ENCODE data around the gene UNC13D. TPM values are rescaled to one million over a fixed set of nuclear protein-coding genes. Genes with fewer than 3 reads are reported as not detected.
"Not testable (repeated sequence)": the region's sequence is repeated elsewhere in the genome, so short reads cannot be mapped to it uniquely, and the experiment has no call there.

Gene UNC13D
- total and polyA plus RNA-seq, 10 donors: 36.4 to 187 (median 120) TPM

DNA sequence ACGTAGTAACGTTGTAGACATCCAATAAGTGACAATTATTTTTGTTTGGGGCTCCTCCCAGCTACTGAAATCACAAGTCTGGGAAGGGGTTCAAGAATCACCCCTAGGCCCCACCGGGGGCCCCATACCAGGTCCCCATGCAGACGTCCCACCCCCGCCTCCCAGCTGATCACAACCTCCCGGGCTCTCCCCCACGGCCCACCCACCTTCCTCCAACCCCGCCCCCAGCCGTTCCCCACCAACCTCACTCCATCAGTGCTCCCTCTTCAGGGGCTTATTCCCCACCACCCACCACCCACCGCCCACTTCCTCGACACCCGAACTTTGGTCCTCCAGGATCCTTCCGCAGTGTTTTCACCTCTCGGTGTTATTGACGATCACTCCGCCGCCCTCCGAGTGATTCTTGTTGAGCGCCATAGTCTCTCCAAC, 10.7 kb upstream of the UNC13D start:
- Histone ChIP-seq H3K9me3 (no peaks in the 10 kb centered on the region), H3K4me3 (peak overlapping the region; percentile 35 to 87 (median 71)), H3K4me1 (peaks cover 46 to 93% (median 78%) of the 10 kb centered on the region in 6 donors), H3K36me3 (peaks cover 0 to 36% (median 27%) of the 10 kb centered on the region in 6 donors), H3K27me3 (replicated peaks in 1 of 7) (no peaks in the 10 kb centered on the region), H3K27ac (peak overlapping the region; percentile 85 to 100 (median 100))
- intact Hi-C loops (cut with DNase I; ENCODE audit: low total_unique reads): no loop called here
- TF ChIP-seq POLR2AphosphoS5 (IDR thresholded peaks at IDR 0.05): no peak
- peak in 1 of 3 donors; percentile 79 for TF ChIP-seq POLR2A (IDR thresholded peaks at IDR 0.05)
- no peak for DNase-seq
- 0 to 1% (median 1%) methylated on average over 15 to 19 of the region's 19 CpGs for WGBS, 5 donors

DNA sequence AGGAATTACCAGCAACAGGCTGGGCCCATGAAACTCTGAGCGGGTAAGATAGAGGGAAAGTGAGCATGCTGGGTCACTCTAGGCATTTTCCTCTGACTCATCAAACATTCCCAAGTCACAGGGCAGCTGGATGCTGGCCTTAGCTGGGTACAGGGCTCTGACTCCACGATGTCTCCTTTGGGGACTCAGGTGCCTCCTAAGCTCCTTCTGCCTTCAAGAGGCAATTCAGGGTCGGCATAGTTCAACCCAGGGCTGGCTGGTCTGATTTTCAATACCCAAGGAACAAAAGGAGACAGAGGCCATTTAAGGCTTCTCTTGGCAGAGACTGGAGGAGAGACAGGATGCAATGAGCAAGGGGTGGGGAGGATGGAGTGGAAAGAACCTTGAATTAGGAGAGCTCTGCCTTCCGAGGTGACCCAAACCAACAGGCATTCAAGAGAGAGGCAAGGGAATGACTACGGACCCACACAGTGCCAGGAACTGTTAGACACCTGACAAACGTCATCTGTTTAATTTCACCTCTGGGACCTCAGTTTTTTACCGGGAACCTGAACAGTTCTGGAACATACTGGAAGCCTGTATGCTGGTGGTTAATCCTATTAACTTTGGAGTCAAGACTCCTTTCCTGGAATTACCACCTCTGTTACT, 10.0 kb upstream of the UNC13D start:
- Histone ChIP-seq H3K27me3 (replicated peaks in 1 of 7) (no peaks in the 10 kb centered on the region), H3K36me3 (peaks cover 0 to 43% (median 34%) of the 10 kb centered on the region in 6 donors), H3K9me3 (no peaks in the 10 kb centered on the region), H3K4me3 (peak overlapping the region; percentile 35 to 87 (median 71)), H3K27ac (peak overlapping the region; percentile 85 to 100 (median 100)), H3K4me1 (peaks cover 46 to 93% (median 81%) of the 10 kb centered on the region in 6 donors)
- WGBS, 5 donors: 22 to 44% (median 40%) methylated on average over 7 of the region's 7 CpGs
- intact Hi-C loops (cut with DNase I; ENCODE audit: low total_unique reads): no loop called here
- DNase-seq: peak; percentile 71
- TF ChIP-seq, protein P1, sequence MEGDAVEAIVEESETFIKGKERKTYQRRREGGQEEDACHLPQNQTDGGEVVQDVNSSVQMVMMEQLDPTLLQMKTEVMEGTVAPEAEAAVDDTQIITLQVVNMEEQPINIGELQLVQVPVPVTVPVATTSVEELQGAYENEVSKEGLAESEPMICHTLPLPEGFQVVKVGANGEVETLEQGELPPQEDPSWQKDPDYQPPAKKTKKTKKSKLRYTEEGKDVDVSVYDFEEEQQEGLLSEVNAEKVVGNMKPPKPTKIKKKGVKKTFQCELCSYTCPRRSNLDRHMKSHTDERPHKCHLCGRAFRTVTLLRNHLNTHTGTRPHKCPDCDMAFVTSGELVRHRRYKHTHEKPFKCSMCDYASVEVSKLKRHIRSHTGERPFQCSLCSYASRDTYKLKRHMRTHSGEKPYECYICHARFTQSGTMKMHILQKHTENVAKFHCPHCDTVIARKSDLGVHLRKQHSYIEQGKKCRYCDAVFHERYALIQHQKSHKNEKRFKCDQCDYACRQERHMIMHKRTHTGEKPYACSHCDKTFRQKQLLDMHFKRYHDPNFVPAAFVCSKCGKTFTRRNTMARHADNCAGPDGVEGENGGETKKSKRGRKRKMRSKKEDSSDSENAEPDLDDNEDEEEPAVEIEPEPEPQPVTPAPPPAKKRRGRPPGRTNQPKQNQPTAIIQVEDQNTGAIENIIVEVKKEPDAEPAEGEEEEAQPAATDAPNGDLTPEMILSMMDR (IDR thresholded peaks at IDR 0.05 in 8 of 11, conservative IDR thresholded peaks at IDR 0.05 in 3 of 11): peak in 1 of 11 experiments; percentile 12
- peak in 2 of 3 donors; percentile 24 to 39 for TF ChIP-seq POLR2AphosphoS5 (IDR thresholded peaks at IDR 0.05)
- no peak for TF ChIP-seq POLR2A (IDR thresholded peaks at IDR 0.05)

DNA sequence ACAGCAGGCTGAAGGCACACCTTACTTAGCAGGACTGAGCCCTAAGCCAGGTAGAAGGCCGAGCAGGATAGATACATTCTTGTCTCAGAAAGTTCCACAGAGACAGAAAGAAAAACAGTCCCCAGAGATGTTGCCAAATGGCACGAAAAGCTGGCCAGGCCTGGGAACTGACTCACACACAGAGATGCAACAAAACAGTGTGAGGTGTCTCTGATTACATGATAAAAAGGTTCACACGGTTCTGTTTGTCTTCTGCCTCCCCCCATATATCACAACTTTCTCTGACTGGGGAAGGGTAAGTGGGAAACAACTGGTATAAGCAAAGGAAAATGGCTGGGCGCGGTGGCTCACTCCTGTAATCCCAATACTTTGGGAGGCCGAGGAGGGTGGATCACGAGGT, 9.2 kb upstream of the UNC13D start:
- Histone ChIP-seq H3K27me3 (replicated peaks in 1 of 7) (no peaks in the 10 kb centered on the region), H3K4me3 (peak overlapping the region in 2 of 8 donors; percentile 84 to 87), H3K36me3 (peaks cover 0 to 51% (median 40%) of the 10 kb centered on the region in 6 donors), H3K4me1 (peaks cover 44 to 93% (median 81%) of the 10 kb centered on the region in 6 donors), H3K27ac (peak overlapping the region; percentile 85 to 100 (median 100)), H3K9me3 (no peaks in the 10 kb centered on the region)
- 73 to 88% (median 85%) methylated on average over 7 of the region's 7 CpGs for WGBS, 5 donors
- TF ChIP-seq POLR2AphosphoS5 (IDR thresholded peaks at IDR 0.05) (no peak), POLR2A (IDR thresholded peaks at IDR 0.05) (no peak)
- TF ChIP-seq, protein P1 (IDR thresholded peaks at IDR 0.05 in 8 of 11, conservative IDR thresholded peaks at IDR 0.05 in 3 of 11): no peak
- no peak for DNase-seq
- intact Hi-C loops (cut with DNase I; ENCODE audit: low total_unique reads): no loop called here

DNA sequence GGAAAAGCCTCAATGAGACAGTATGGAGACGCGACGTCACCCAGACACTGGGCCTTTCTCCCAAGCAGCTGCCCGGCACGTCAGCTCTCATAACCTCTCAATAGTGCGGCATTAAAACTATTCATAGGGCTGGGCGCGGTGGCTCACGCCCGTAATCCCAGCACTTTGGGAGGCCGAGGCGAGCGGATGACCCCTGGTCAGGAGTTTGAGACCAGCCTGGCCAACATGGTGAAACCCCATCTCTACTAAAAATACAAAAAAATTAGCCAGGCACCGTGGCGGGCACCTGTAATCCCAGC, 7.4 kb upstream of the UNC13D start:
- H3K27me3 ChIP-seq (replicated peaks in 1 of 7); DNase-seq; H3K4me3 ChIP-seq; H3K9me3 ChIP-seq; intact Hi-C loops (cut with DNase I; ENCODE audit: low total_unique reads): not testable (repeated sequence)
- H3K36me3 ChIP-seq: peaks cover 2 to 69% (median 58%) of the 10 kb centered on the region in 6 donors
- 91 to 96% (median 95%) methylated on average over 15 of the region's 15 CpGs for WGBS, 5 donors
- H3K4me1 ChIP-seq: peaks cover 54 to 93% (median 84%) of the 10 kb centered on the region in 6 donors
- TF ChIP-seq POLR2AphosphoS5 (IDR thresholded peaks at IDR 0.05): peak in 1 of 3 donors; percentile 40
- H3K27ac ChIP-seq: peak overlapping the region in 5 of 8 donors; percentile 20 to 98 (median 96)

DNA sequence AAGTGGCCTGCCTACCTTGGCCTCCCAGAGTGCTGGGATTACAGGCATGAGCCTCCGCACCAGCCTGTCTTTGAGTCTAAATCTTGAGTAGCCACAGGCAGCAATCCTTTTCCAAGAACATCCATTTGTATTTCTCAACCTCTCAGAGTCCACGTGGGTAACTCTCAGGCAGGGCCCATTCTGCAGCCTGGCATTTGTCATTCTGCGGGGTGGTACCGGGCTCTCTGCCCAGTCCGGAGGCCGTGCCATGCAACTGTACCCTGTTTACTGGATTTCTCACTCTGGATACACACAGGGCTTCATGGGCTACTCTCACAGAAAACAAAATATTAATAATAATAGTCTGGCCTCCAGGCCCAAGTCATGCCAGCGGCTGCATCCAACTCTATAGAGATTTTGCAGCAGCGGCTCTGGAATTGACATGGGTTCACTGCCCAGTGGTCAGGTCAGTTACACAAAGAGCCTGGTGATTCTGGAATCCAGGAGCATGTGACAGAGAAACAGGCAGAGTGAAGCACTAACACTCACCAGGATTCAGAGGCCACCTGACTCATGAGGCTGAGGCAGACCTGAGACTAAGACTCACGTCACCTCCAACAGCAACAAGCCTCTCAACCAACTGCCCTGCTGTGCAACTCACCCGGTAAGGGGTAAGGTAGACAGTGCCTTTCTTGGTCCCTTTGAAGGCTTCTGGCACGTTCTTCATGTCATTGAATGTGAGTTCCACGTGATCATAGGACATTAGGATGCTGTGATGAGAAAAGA, 6.9 kb upstream of the UNC13D start:
- Histone ChIP-seq H3K9me3 (no peaks in the 10 kb centered on the region), H3K36me3 (peaks cover 2 to 74% (median 63%) of the 10 kb centered on the region in 6 donors), H3K27ac (peak overlapping the region in 7 of 8 donors; percentile 23 to 98 (median 96)), H3K4me1 (peaks cover 56 to 93% (median 84%) of the 10 kb centered on the region in 6 donors), H3K27me3 (replicated peaks in 1 of 7) (no peaks in the 10 kb centered on the region), H3K4me3 (no peak overlapping the region)
- TF ChIP-seq, protein P1 (IDR thresholded peaks at IDR 0.05 in 8 of 11, conservative IDR thresholded peaks at IDR 0.05 in 3 of 11): no peak
- no peak for TF ChIP-seq POLR2AphosphoS5 (IDR thresholded peaks at IDR 0.05)
- TF ChIP-seq POLR2A (IDR thresholded peaks at IDR 0.05): no peak
- WGBS, 5 donors: 91 to 95% (median 93%) methylated on average over 12 of the region's 12 CpGs
- intact Hi-C loops (cut with DNase I; ENCODE audit: low total_unique reads): no loop called here
- DNase-seq: no peak
